ENCODE data around the gene SEMA5A.

The SEMA5A gene

GRCh38 chr5:9156282-9156681 lies 389.6 kb downstream of the SEMA5A start:
- DNase-seq, result no peak

GRCh38 chr5:9151684-9152427 lies 394.0 kb downstream of the SEMA5A start:
- DNase-seq, result no peak

- DNase-seq, result no peak
These were observed 395.9 kb downstream of the SEMA5A start for GRCh38 chr5:9149988-9150387.

- DNase-seq, result no peak
These were observed 397.6 kb downstream of the SEMA5A start for GRCh38 chr5:9148242-9148641.

- no peak for DNase-seq
These were observed 405.2 kb downstream of the SEMA5A start for GRCh38 chr5:9140711-9141110.

GRCh38 chr5:9140202-9140601 lies 405.7 kb downstream of the SEMA5A start:
- DNase-seq, result no peak

- DNase-seq, result no peak
These were observed 406.5 kb downstream of the SEMA5A start for GRCh38 chr5:9139344-9139743.

- no peak for DNase-seq
These were observed 417.7 kb downstream of the SEMA5A start for GRCh38 chr5:9128136-9128535.

GRCh38 chr5:9126490-9126889 lies 419.4 kb downstream of the SEMA5A start:
- no peak for DNase-seq

GRCh38 chr5:9125852-9126251 lies 420.0 kb downstream of the SEMA5A start:
- DNase-seq, result no peak

GRCh38 chr5:9124838-9125237 lies 421.0 kb downstream of the SEMA5A start:
- no peak for DNase-seq

GRCh38 chr5:9124071-9124470 lies 421.8 kb downstream of the SEMA5A start:
- DNase-seq, result no peak

- no peak for DNase-seq
These were observed 423.3 kb downstream of the SEMA5A start for GRCh38 chr5:9122528-9122927.

GRCh38 chr5:9121597-9121996 lies 424.3 kb downstream of the SEMA5A start:
- no peak for DNase-seq

- no peak for DNase-seq
These were observed 427.0 kb downstream of the SEMA5A start for GRCh38 chr5:9118852-9119251.

GRCh38 chr5:9115093-9115492 lies 430.8 kb downstream of the SEMA5A start:
- DNase-seq, result no peak

- DNase-seq, result no peak
These were observed 433.2 kb downstream of the SEMA5A start for GRCh38 chr5:9112520-9113291.

- no peak for DNase-seq
These were observed 437.7 kb downstream of the SEMA5A start for GRCh38 chr5:9108162-9108561.

- DNase-seq, result no peak
These were observed 440.0 kb downstream of the SEMA5A start for GRCh38 chr5:9105851-9106250.

GRCh38 chr5:9104571-9105339 lies 441.1 kb downstream of the SEMA5A start:
- DNase-seq, result no peak

GRCh38 chr5:9103290-9103689 lies 442.6 kb downstream of the SEMA5A start:
- no peak for DNase-seq

- no peak for DNase-seq
These were observed 446.2 kb downstream of the SEMA5A start for GRCh38 chr5:9099689-9100088.

GRCh38 chr5:9098990-9099389 lies 446.9 kb downstream of the SEMA5A start:
- no peak for DNase-seq

- DNase-seq, result no peak
These were observed 451.3 kb downstream of the SEMA5A start for GRCh38 chr5:9094582-9094981.
